GM12864 (cell line): ENCODE data around the gene ELMO2.

ENCODE experiments used
- DNase-seq: peaks from one replicate; pipeline ENCODE4 v3.0.0-alpha.2; 2011; ENCODE audit warnings: low read depth
- H3K4me3 ChIP-seq: 2 replicates; pipeline ENCODE4 v1.5.1; 2011; ENCODE audit warnings: mild to moderate bottlenecking, low read depth, low read length, control low read depth
- CTCF ChIP-seq: IDR thresholded peaks from 2 replicates; pipeline ENCODE4 v1.5.1; 2011; ENCODE audit warnings: low read depth, mild to moderate bottlenecking, moderate library complexity, low read length, control low read depth, inconsistent platforms; ENCODE audit errors: missing control alignments

Gene ELMO2

GRCh38 chr20:46351357-46352058 is 54.9 kb downstream of the ELMO2 start:
- H3K4me3 ChIP-seq, result no peak overlapping the region
- TF ChIP-seq CTCF, result no peak
- no peak for DNase-seq

DNA sequence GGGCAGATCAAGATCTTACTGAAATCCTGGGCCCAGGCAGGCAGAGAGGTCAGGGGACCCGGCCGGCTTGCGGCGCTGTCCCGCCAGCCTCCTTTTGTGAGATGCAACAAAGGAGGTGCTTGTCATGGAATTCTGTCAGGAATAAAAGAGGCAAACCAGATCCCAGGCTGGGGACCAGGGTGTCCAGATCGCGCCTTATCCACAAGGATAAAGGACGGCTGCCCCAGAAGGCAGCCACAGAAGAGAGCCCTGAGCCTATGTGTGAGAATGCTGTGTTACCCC is 55.5 kb downstream of the ELMO2 start:
- DNase-seq, result no peak
- no peak for TF ChIP-seq CTCF
- no peak overlapping the region for H3K4me3 ChIP-seq

DNA sequence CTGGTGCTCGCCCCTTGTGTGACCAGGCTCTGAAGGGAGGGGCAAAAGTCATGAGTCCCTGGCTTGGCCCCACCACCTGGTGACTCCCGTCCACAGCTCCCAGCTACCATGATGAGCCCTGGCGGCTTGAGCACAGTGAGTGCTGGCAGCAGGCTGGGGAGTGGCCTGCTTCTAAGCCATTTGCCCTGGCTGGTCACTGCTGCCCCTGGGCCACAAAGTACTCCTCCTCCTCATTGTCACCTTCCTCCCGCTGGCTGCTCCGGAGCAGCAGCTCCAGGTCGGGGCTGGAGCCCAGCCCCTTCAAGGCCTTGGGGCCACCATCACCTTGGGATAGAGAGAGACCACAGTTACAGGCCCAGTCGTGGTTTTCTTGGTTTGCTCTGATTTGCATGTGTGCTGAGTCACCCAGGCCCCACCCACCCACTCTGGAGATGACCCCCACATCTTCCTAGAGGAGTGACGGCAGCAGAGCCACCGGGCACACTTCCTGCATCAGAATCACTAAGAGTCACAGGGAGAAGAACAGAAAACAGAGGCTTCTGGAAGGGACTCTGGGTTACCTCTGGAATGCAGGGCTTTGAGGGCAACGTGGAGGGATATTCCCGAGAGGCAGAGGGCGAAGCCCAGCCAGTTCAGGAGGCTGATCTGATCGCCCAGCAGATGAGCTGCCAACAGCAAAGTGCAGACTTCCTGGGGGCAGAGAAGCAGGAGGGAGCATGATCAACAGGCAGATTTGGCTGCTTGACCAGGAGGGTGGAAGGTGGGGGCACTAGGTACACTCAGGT is 56.0 kb downstream of the ELMO2 start:
- TF ChIP-seq CTCF, result no peak
- peak; percentile 67 for DNase-seq
- 0 out of 2 replicates have a peak overlapping the region, but pooled peaks have one; percentile 4 for H3K4me3 ChIP-seq

DNA sequence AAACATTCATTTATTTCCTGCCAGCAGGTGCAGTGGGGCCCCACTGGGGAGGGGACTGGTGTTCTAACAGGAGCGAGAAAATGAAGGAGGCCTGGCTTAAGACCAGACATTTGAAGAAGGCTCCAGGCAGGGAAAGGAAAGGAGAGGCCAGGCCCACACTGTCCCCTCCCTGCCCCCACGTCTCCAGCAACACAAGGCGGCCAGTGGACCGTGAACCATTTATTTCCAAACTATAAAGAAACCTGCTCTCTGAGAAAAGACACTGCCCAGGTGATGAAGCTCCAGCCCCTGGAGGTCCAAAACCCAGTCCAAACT is 56.7 kb downstream of the ELMO2 start:
- TF ChIP-seq CTCF, result no peak
- DNase-seq, result no peak

DNA sequence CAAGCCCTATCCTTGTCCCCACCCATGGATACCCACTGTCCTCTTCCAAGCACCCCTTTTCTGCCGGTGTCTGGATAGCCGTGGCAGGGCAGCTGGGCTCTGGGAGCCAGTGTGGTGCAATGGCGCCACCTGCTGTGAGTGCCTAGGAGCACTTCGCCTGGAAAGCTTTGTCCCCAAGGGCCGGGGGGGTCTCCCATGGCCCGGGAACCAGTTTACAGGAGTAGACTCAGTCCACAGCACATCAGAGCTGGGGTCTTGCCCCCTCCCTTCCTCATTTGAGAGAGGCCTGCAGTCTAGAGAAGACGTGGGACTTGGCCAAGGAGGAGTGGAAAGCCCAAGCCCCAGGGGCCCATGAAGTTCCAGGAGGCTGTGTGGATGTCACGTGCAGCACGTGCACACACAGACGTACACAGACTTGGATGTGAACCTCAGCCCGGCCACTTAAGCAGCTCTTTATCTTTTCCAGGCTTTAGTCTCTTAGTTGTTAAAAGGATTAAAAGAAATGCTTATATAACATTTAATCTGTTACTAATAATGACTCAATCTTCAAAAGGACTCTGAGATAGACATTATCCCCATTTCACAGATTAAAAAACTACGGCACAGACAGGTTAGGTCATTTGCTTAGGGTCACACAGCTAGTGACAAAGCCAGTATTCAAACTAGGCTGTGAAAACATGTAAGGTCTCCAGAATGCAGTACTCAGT is 57.2 kb downstream of the ELMO2 start:
- no peak overlapping the region; the same call in 1 of the 2 replicates for H3K4me3 ChIP-seq
- no peak for DNase-seq
- TF ChIP-seq CTCF, result peak; percentile 81

More for the DNA sequence above, 56.7 kb downstream of the ELMO2 start:
- H3K4me3 ChIP-seq, result no peak overlapping the region; the same call in 1 of the 2 replicates

- TF ChIP-seq CTCF, result no peak
- DNase-seq, result no peak
- H3K4me3 ChIP-seq, result no peak overlapping the region
Measured at GRCh38 chr20:46347841-46348803, 58.3 kb downstream of the ELMO2 start.
